Astrocyte (in vitro differentiated cells and primary cell): ENCODE data around the gene PABPC1L.

Source experiments
- CTCF ChIP-seq: IDR thresholded peaks from 2 replicates; pipeline ENCODE4 v1.5.1; 2011; ENCODE audit warnings: low read depth, mild to moderate bottlenecking, inconsistent platforms, low read length, moderate library complexity; ENCODE audit not compliant: insufficient read depth
- EZH2 ChIP-seq: IDR thresholded peaks from 2 replicates; pipeline ENCODE4 v1.6.1; 2012; ENCODE audit warnings: mild to moderate bottlenecking, low read length, inconsistent platforms; ENCODE audit not compliant: insufficient read depth

GRCh38 chr20:44981736-44982406 lies 72.0 kb downstream of the PABPC1L start:
- TF ChIP-seq CTCF (no peak), EZH2 (no peak)
